Uterus (tissue), 4 donors: ENCODE results near the gene RTCA. TPM values are rescaled to one million over a fixed set of nuclear protein-coding genes. Genes with fewer than 3 reads are reported as not detected.

Source experiments
- DNase-seq, 2 donors: peaks; one replicate each; pipeline ENCODE4 v3.0.0-alpha.2; 2019 to 2020
- H3K27ac ChIP-seq, 2 donors: fragments of 200-600 bp; sonication (generic); 1 replicate in 1 of 2; 2 replicates in 1 of 2; pipeline ENCODE4 v1.5.1; 2016 to 2018
- H3K27me3 ChIP-seq, 2 donors: fragments of 200-600 bp; sonication (generic); one replicate each; pipeline ENCODE4 v1.5.1; 2018 to 2019; ENCODE audit warnings: control low read depth in 1 of 2
- H3K36me3 ChIP-seq, 2 donors: fragments of 200-600 bp; sonication (generic); one replicate each; pipeline ENCODE4 v1.5.1; 2019; ENCODE audit warnings: control low read depth in 1 of 2
- H3K4me1 ChIP-seq, 2 donors: fragments of 200-600 bp; sonication (generic); one replicate each; pipeline ENCODE4 v1.5.1; 2018 to 2019; ENCODE audit warnings: control low read depth in 1 of 2
- H3K4me3 ChIP-seq, 2 donors: fragments of 200-600 bp; sonication (generic); 1 replicate in 1 of 2; 2 replicates in 1 of 2; pipeline ENCODE4 v1.5.1; 2018 to 2019; ENCODE audit warnings: mild to moderate bottlenecking in 1 of 2
- H3K9me3 ChIP-seq, 2 donors: fragments of 200-600 bp; sonication (generic); one replicate each; pipeline ENCODE4 v1.5.1; 2019; ENCODE audit warnings: control low read depth in 1 of 2
- CTCF ChIP-seq, 4 experiments: fragments of 200-600 bp in 2 of 4; fragments of 450-650 bp in 2 of 4; sonication (generic) in 2 of 4; IDR thresholded peaks; one replicate each; pipeline ENCODE4 v1.5.1; 2016 to 2019; ENCODE audit warnings: antibody characterized with exemption in 4 of 4, mild to moderate bottlenecking in 2 of 4, moderate library complexity in 1 of 4
- POLR2A ChIP-seq, 2 donors: fragments of 450-650 bp; IDR thresholded peaks; one replicate each; pipeline ENCODE4 v1.6.1; 2016; ENCODE audit warnings: antibody characterized with exemption in 2 of 2, mild to moderate bottlenecking in 1 of 2, moderate library complexity in 1 of 2
- intact Hi-C: fragments of 100-400 bp; cut with DNase I; formaldehyde crosslinking; loops from one replicate; pipeline ENCODE4 v1.15.1; 2023; ENCODE audit warnings: low total_unique reads
- total RNA-seq, 4 donors: library from RNA; depleted of rRNA in 3 of 4; stranded (reverse); fragments of >200 nt in 3 of 4; gene quantifications; one replicate each; pipeline versions ENCODE4 v1.1.0 to v1.2.4, GENCODE V29; 2014 to 2023
- donor health status: DM: yes; HTN: yes; CAD: no.

RTCA gene
- total RNA-seq, 4 donors from 2014 or later, result 8.7 to 29.5 (median 14.8) TPM

- DNase-seq, result no peak
- Histone ChIP-seq H3K36me3 (no peaks in the 10 kb centered on the region), H3K27me3 (no peaks in the 10 kb centered on the region), H3K9me3 (no peaks in the 10 kb centered on the region), H3K27ac (no peak overlapping the region), H3K4me3 (no peak overlapping the region), H3K4me1 (no peaks in the 10 kb centered on the region)
- intact Hi-C loops, result no loop called here
- no peak for TF ChIP-seq POLR2A (IDR thresholded peaks at IDR 0.05)
- TF ChIP-seq CTCF (IDR thresholded peaks at IDR 0.05), result no peak
Measured at GRCh38 chr1:100300691-100301090, 34.7 kb downstream of the RTCA start.

GRCh38 chr1:100302739-100303138, 36.7 kb downstream of the RTCA start:
- intact Hi-C loops, result no loop called here
- DNase-seq, result no peak
- Histone ChIP-seq H3K27me3 (no peaks in the 10 kb centered on the region), H3K9me3 (no peaks in the 10 kb centered on the region), H3K4me1 (no peaks in the 10 kb centered on the region), H3K36me3 (no peaks in the 10 kb centered on the region), H3K27ac (no peak overlapping the region), H3K4me3 (no peak overlapping the region)
- TF ChIP-seq POLR2A (IDR thresholded peaks at IDR 0.05) (no peak), CTCF (IDR thresholded peaks at IDR 0.05) (no peak)

GRCh38 chr1:100304227-100304626, 38.2 kb downstream of the RTCA start:
- H3K27ac ChIP-seq, result no peak overlapping the region
- DNase-seq, result no peak
- intact Hi-C loops, result no loop called here

GRCh38 chr1:100304921-100305320, 38.9 kb downstream of the RTCA start:
- Histone ChIP-seq H3K4me1 (no peaks in the 10 kb centered on the region), H3K36me3 (no peaks in the 10 kb centered on the region), H3K9me3 (no peaks in the 10 kb centered on the region), H3K27me3 (no peaks in the 10 kb centered on the region), H3K27ac (no peak overlapping the region), H3K4me3 (no peak overlapping the region)
- DNase-seq, result no peak
- TF ChIP-seq CTCF (IDR thresholded peaks at IDR 0.05), result no peak
- no peak for TF ChIP-seq POLR2A (IDR thresholded peaks at IDR 0.05)
- intact Hi-C loops, result no loop called here

More at GRCh38 chr1:100304227-100304626, 38.2 kb downstream of the RTCA start:
- no peaks in the 10 kb centered on the region for H3K9me3 ChIP-seq
- no peaks in the 10 kb centered on the region for H3K36me3 ChIP-seq
- no peak for TF ChIP-seq CTCF (IDR thresholded peaks at IDR 0.05)
- no peak for TF ChIP-seq POLR2A (IDR thresholded peaks at IDR 0.05)
- no peak overlapping the region for H3K4me3 ChIP-seq
- no peaks in the 10 kb centered on the region for H3K27me3 ChIP-seq
- H3K4me1 ChIP-seq, result no peaks in the 10 kb centered on the region

- Histone ChIP-seq H3K27me3 (no peaks in the 10 kb centered on the region), H3K36me3 (no peaks in the 10 kb centered on the region), H3K4me3 (no peak overlapping the region), H3K27ac (no peak overlapping the region), H3K9me3 (no peaks in the 10 kb centered on the region), H3K4me1 (no peaks in the 10 kb centered on the region)
- intact Hi-C loops, result no loop called here
- no peak for TF ChIP-seq CTCF (IDR thresholded peaks at IDR 0.05)
- no peak for TF ChIP-seq POLR2A (IDR thresholded peaks at IDR 0.05)
- DNase-seq, result no peak
Measured at GRCh38 chr1:100305954-100306353, 39.9 kb downstream of the RTCA start.
